GM23338 (cell line): ENCODE results near the gene USP3. TPM values are rescaled to one million over a fixed set of nuclear protein-coding genes. Genes with fewer than 3 reads are reported as not detected.

Source experiments
- ATAC-seq: fragments of 200-7000 bp; cut with Tn5 transposase; 3 replicates; pipeline ENCODE4 v1.9.1; 2020
- DNase-seq: peaks from one replicate; pipeline ENCODE4 v3.0.0-alpha.2; 2015; ENCODE audit warnings: low spot score
- H2AFZ ChIP-seq: fragments of 200-600 bp; sonication (generic); 2 replicates; pipeline ENCODE4 v1.8.0; 2016; ENCODE audit warnings: antibody characterized with exemption, mild to moderate bottlenecking, moderate library complexity
- H3F3A ChIP-seq: fragments of 200-600 bp; sonication (generic); replicated peaks from 2 replicates; pipeline ENCODE4 v1.8.0; 2017; ENCODE audit warnings: antibody characterized with exemption, mixed run types, low read depth
- H3K27ac ChIP-seq: fragments of 200-600 bp; sonication (generic); 2 replicates; pipeline ENCODE4 v1.6.1; 2016; ENCODE audit warnings: low read depth
- H3K27me3 ChIP-seq: fragments of 200-600 bp; sonication (generic); 2 replicates; pipeline ENCODE4 v1.8.0; 2016; ENCODE audit warnings: mild to moderate bottlenecking, mixed run types, moderate library complexity; ENCODE audit not compliant: insufficient read depth
- H3K36me3 ChIP-seq: fragments of 200-600 bp; sonication (generic); 2 replicates; pipeline ENCODE4 v1.8.0; 2016; ENCODE audit warnings: mild to moderate bottlenecking; ENCODE audit not compliant: insufficient read depth
- H3K4me1 ChIP-seq: fragments of 200-600 bp; sonication (generic); 2 replicates; pipeline ENCODE4 v1.8.0; 2016; ENCODE audit warnings: mild to moderate bottlenecking, moderate library complexity; ENCODE audit not compliant: insufficient read depth
- H3K4me2 ChIP-seq: fragments of 200-600 bp; sonication (generic); 2 replicates; pipeline ENCODE4 v1.7.1; 2017; ENCODE audit warnings: mixed run types
- H3K4me3 ChIP-seq: fragments of 200-600 bp; sonication (generic); 2 replicates; pipeline ENCODE4 v1.6.1; 2016; ENCODE audit warnings: mixed run types
- H3K79me2 ChIP-seq: fragments of 200-600 bp; sonication (generic); replicated peaks from 2 replicates; pipeline ENCODE4 v1.8.0; 2017; ENCODE audit warnings: mild to moderate bottlenecking; ENCODE audit not compliant: insufficient read depth
- H3K9me2 ChIP-seq: fragments of 200-600 bp; sonication (generic); 2 replicates; pipeline ENCODE4 v1.8.0; 2017; ENCODE audit not compliant: insufficient read depth
- H4K20me1 ChIP-seq: fragments of 200-600 bp; sonication (generic); replicated peaks from 2 replicates; pipeline ENCODE4 v1.8.0; 2017; ENCODE audit warnings: mild to moderate bottlenecking; ENCODE audit not compliant: insufficient read depth
- H3K27ac Mint-ChIP-seq: 2 replicates; pipeline ENCODE4 v1.8.0; 2020; ENCODE audit warnings: inconsistent platforms, mild to moderate bottlenecking, moderate library complexity, mixed read lengths
- H3K27me3 Mint-ChIP-seq: 3 replicates; pipeline ENCODE4 v1.8.0; 2022; ENCODE audit warnings: low read depth, mild to moderate bottlenecking, moderate library complexity, mixed read lengths, inconsistent platforms; ENCODE audit not compliant: insufficient read depth, poor library complexity
- H3K36me3 Mint-ChIP-seq: 3 replicates; pipeline ENCODE4 v1.8.0; 2021; ENCODE audit warnings: low read depth, mild to moderate bottlenecking, inconsistent platforms, moderate library complexity, mixed read lengths
- H3K4me1 Mint-ChIP-seq: 3 replicates; pipeline ENCODE4 v1.8.0; 2020; ENCODE audit warnings: mild to moderate bottlenecking, inconsistent platforms, mixed read lengths
- H3K4me3 Mint-ChIP-seq: 3 replicates; pipeline ENCODE4 v1.8.0; 2021; ENCODE audit warnings: moderate library complexity, mild to moderate bottlenecking, inconsistent platforms, mixed read lengths
- H3K9me3 Mint-ChIP-seq: 3 replicates; pipeline ENCODE4 v1.8.0; 2020; ENCODE audit warnings: moderate library complexity, mild to moderate bottlenecking, inconsistent platforms, mixed read lengths
- CREB1 ChIP-seq: fragments of 250-450 bp; sonication (Bioruptor Pico); IDR thresholded peaks from 2 replicates; pipeline ENCODE4 v1.5.0; 2020; ENCODE audit warnings: low read depth, mild to moderate bottlenecking, moderate library complexity
- CTCF ChIP-seq, 2 experiments: fragments of 200-600 bp in 1 of 2; sonication (generic) in 1 of 2; conservative IDR thresholded peaks; 2 replicates each; pipeline versions ENCODE4 v1.5.1 to v1.6.1; 2016 to 2017; ENCODE audit warnings: antibody characterized with exemption in 2 of 2, low read depth in 2 of 2, mild to moderate bottlenecking in 2 of 2, moderate library complexity in 1 of 2
- ETS1 ChIP-seq: IDR thresholded peaks from 2 replicates; pipeline ENCODE4 v1.6.1; 2016; ENCODE audit warnings: antibody characterized with exemption
- EZH2 ChIP-seq: fragments of 200-600 bp; sonication (generic); IDR thresholded peaks from one replicate; pipeline ENCODE4 v1.8.0; 2017; ENCODE audit warnings: antibody characterized with exemption, mild to moderate bottlenecking, low read depth; ENCODE audit not compliant: unreplicated experiment
- EZH2phosphoT487 ChIP-seq: fragments of 200-600 bp; sonication (generic); IDR thresholded peaks from one replicate; pipeline ENCODE4 v1.8.1; 2018; ENCODE audit warnings: antibody characterized with exemption; ENCODE audit not compliant: unreplicated experiment
- JUNB ChIP-seq: IDR thresholded peaks from one replicate; pipeline ENCODE4 v1.6.1; 2016; ENCODE audit warnings: antibody characterized with exemption; ENCODE audit not compliant: unreplicated experiment
- NANOG ChIP-seq: IDR thresholded peaks from 2 replicates; pipeline ENCODE4 v1.6.1; 2016; ENCODE audit warnings: antibody characterized with exemption, borderline replicate concordance
- POLR2AphosphoS5 ChIP-seq: IDR thresholded peaks from 2 replicates; pipeline ENCODE4 v1.6.1; 2016; ENCODE audit warnings: antibody characterized with exemption, low read depth
- REST ChIP-seq: IDR thresholded peaks from one replicate; pipeline ENCODE4 v1.6.1; 2018; ENCODE audit warnings: antibody characterized with exemption; ENCODE audit not compliant: unreplicated experiment
- STAT1 ChIP-seq: IDR thresholded peaks from one replicate; pipeline ENCODE4 v1.6.1; 2016; ENCODE audit warnings: antibody characterized with exemption; ENCODE audit not compliant: unreplicated experiment
- ZNF114 ChIP-seq: fragments of 250-450 bp; sonication (Bioruptor Pico); IDR thresholded peaks from 2 replicates; pipeline ENCODE4 v1.5.0; 2020; ENCODE audit warnings: mild to moderate bottlenecking, moderate library complexity
- ZNF331 ChIP-seq: fragments of 250-450 bp; sonication (Bioruptor Pico); IDR thresholded peaks from 2 replicates; pipeline ENCODE4 v1.5.0; 2020; ENCODE audit warnings: low read depth, mild to moderate bottlenecking, moderate library complexity
- ZNF462 ChIP-seq: fragments of 250-450 bp; sonication (Bioruptor Pico); IDR thresholded peaks from 2 replicates; pipeline ENCODE4 v1.5.0; 2020; ENCODE audit warnings: mild to moderate bottlenecking, moderate library complexity
- polyA plus RNA-seq: library from polyadenylated mRNA; unstranded; fragments of >200 nt; fragmentation: Nextera tagmentation; extraction: Ambion mirVana; gene quantifications from 2 replicates; pipeline ENCODE4 v1.2.1, GENCODE V29; 2016
- total RNA-seq: library from RNA; depleted of rRNA; stranded (reverse); fragments of >200 nt; shearing (Covaris generic); gene quantifications from 2 replicates; pipeline ENCODE4 v1.2.3, GENCODE V29; 2014

USP3 gene
- total and polyA plus RNA-seq, 2 experiments from 2014 or later = 9.7 to 9.9 TPM

- H3K4me3 Mint-ChIP-seq = no peak overlapping the region
- H3K27ac Mint-ChIP-seq = no peak overlapping the region
- Histone ChIP-seq H3K4me2 (no peak overlapping the region), H2AFZ (no peak overlapping the region), H4K20me1 (no peaks in the 10 kb centered on the region), H3K4me3 (no peak overlapping the region), H3K27me3 (0 out of 2 replicates have a peak, but pooled peaks cover under 1% of the 10 kb centered on the region), H3K36me3 (no peaks in the 10 kb centered on the region), H3F3A (no peaks in the 10 kb centered on the region), H3K4me1 (no peaks in the 10 kb centered on the region), H3K9me2 (no peaks in the 10 kb centered on the region), H3K79me2 (no peaks in the 10 kb centered on the region), H3K27ac (no peak overlapping the region)
- ATAC-seq (no peak), DNase-seq (no peak)
- peaks cover 5% of the 10 kb centered on the region for H3K27me3 Mint-ChIP-seq
- TF ChIP-seq STAT1 (no peak), NANOG (no peak), CREB1 (no peak), EZH2phosphoT487 (no peak), POLR2AphosphoS5 (no peak), ZNF462 (CRISPR knock-in tag) (no peak), CTCF (conservative IDR thresholded peaks at IDR 0.05; ENCODE audit: low read depth in 2 of 2) (no peak), ZNF114 (CRISPR knock-in tag) (no peak), ZNF331 (no peak), EZH2 (no peak), REST (no peak), JUNB (no peak), ETS1 (no peak)
- H3K4me1 Mint-ChIP-seq = peaks cover 8% of the 10 kb centered on the region
- no peaks in the 10 kb centered on the region for H3K9me3 Mint-ChIP-seq
- H3K36me3 Mint-ChIP-seq = no peaks in the 10 kb centered on the region
These were observed 104.6 kb downstream of the USP3 start for GRCh38 chr15:63608989-63609388.
